Thymus (tissue), 11 donors: ENCODE measurements around the gene TTC24. TPM values are rescaled to one million over a fixed set of nuclear protein-coding genes. Genes with fewer than 3 reads are reported as not detected.
A peak's percentile ranks its signal among the peaks of the same experiment; 100 is the strongest.
"Not testable (repeated sequence)": the region's sequence is repeated elsewhere in the genome, so short reads cannot be mapped to it uniquely, and the experiment has no call there.

ENCODE experiments used
- DNase-seq, 9 donors: peaks; one replicate each; pipeline ENCODE4 v3.0.0-alpha.2; 2013; ENCODE audit warnings: low spot score in 9 of 9, low read depth in 6 of 9, missing footprints in 1 of 9
- H3K27ac ChIP-seq, 2 donors: one replicate each; pipeline ENCODE4 v1.5.1; 2013; ENCODE audit warnings: control low read depth in 1 of 2, low read depth in 1 of 2, low read length in 1 of 2, mild to moderate bottlenecking in 1 of 2, moderate library complexity in 1 of 2
- H3K27me3 ChIP-seq, 2 donors: one replicate each; pipeline ENCODE4 v1.5.1; 2013; ENCODE audit warnings: low read length in 1 of 2; ENCODE audit not compliant: control insufficient read depth in 2 of 2, insufficient read depth in 1 of 2
- H3K36me3 ChIP-seq, 2 donors: one replicate each; pipeline ENCODE4 v1.5.1; 2013; ENCODE audit warnings: low read length in 1 of 2, mild to moderate bottlenecking in 1 of 2, moderate library complexity in 1 of 2; ENCODE audit not compliant: control insufficient read depth in 2 of 2, insufficient read depth in 2 of 2
- H3K4me1 ChIP-seq, 2 donors: one replicate each; pipeline ENCODE4 v1.5.1; 2013; ENCODE audit warnings: low read length in 2 of 2; ENCODE audit not compliant: control insufficient read depth in 2 of 2, insufficient read depth in 2 of 2
- H3K4me3 ChIP-seq, 2 donors: one replicate each; pipeline ENCODE4 v1.5.1; 2013; ENCODE audit warnings: low read length in 2 of 2, control low read depth in 1 of 2, mild to moderate bottlenecking in 1 of 2
- H3K9me3 ChIP-seq, 2 donors: one replicate each; pipeline ENCODE4 v1.5.1; 2013; ENCODE audit warnings: low read length in 1 of 2, mild to moderate bottlenecking in 1 of 2; ENCODE audit not compliant: control insufficient read depth in 2 of 2, insufficient read depth in 1 of 2
- WGBS: extraction: QIAGEN DNeasy Blood & Tissue Kit; methylation state at CpG from one replicate; pipeline ENCODE4 v1.1.7; 2013; 5-methylcytosine and 5-hydroxymethylcytosine counted together
- polyA plus RNA-seq: library from polyadenylated mRNA; stranded (reverse); fragments of 200-250 nt; gene quantifications from one replicate; pipeline ENCODE4 v1.2.3, GENCODE V29; 2013
- total RNA-seq: library from RNA; stranded (reverse); fragments of 120-200 nt; gene quantifications from one replicate; pipeline ENCODE4 v1.2.4, GENCODE V29; 2013
- donor health status: healthy.

The TTC24 gene
- total and polyA plus RNA-seq, 2 donors: 12.9 to 13.4 TPM

GRCh38 chr1:156587927-156588326, 8.4 kb downstream of the TTC24 start:
- Histone ChIP-seq H3K4me1 (peaks cover 12 to 38% of the 10 kb centered on the region in 2 donors), H3K36me3 (peaks cover 21 to 29% of the 10 kb centered on the region in 2 donors)
- not testable (repeated sequence) for H3K9me3 ChIP-seq, H3K27ac ChIP-seq, H3K27me3 ChIP-seq, DNase-seq, H3K4me3 ChIP-seq
- 91% methylated on average over 8 of the region's 8 CpGs for whole genome bisulfite sequencing

GRCh38 chr1:156589546-156589945, 10.0 kb downstream of the TTC24 start:
- DNase-seq: no peak
- Histone ChIP-seq H3K9me3 (no peaks in the 10 kb centered on the region), H3K27ac (no peak overlapping the region), H3K4me3 (no peak overlapping the region), H3K36me3 (peaks cover 25 to 40% of the 10 kb centered on the region in 2 donors), H3K27me3 (no peaks in the 10 kb centered on the region), H3K4me1 (peaks cover 10 to 30% of the 10 kb centered on the region in 2 donors)
- 73% methylated on average over 5 of the region's 5 CpGs for WGBS

- Histone ChIP-seq H3K36me3 (peaks cover 21 to 39% of the 10 kb centered on the region in 2 donors), H3K9me3 (no peaks in the 10 kb centered on the region), H3K4me3 (no peak overlapping the region), H3K4me1 (peaks cover 10 to 24% of the 10 kb centered on the region in 2 donors), H3K27me3 (no peaks in the 10 kb centered on the region), H3K27ac (peak overlapping the region in 1 of 2 donors; percentile 66)
- no peak for DNase-seq
- WGBS: 92% methylated on average over 10 of the region's 10 CpGs
Observed at GRCh38 chr1:156590326-156591180, 11.0 kb downstream of the TTC24 start.

GRCh38 chr1:156591181-156591431, 11.6 kb downstream of the TTC24 start:
- peaks cover 10 to 24% of the 10 kb centered on the region in 2 donors for H3K4me1 ChIP-seq
- H3K4me3 ChIP-seq: peak overlapping the region; percentile 73 to 74
- H3K9me3 ChIP-seq: no peaks in the 10 kb centered on the region
- H3K36me3 ChIP-seq: peaks cover 16 to 39% of the 10 kb centered on the region in 2 donors
- DNase-seq: no peak
- H3K27me3 ChIP-seq: no peaks in the 10 kb centered on the region
- H3K27ac ChIP-seq: peak overlapping the region; percentile 66 to 77
- WGBS: 24% methylated on average over 6 of the region's 6 CpGs

GRCh38 chr1:156591432-156592157, 12.1 kb downstream of the TTC24 start, which contains the start of gene NAXE:
Gene NAXE (plus strand): TSS chr1:156591776. CDS start chr1:156591805, 29 bp downstream.
- H3K9me3 ChIP-seq: no peaks in the 10 kb centered on the region
- no peaks in the 10 kb centered on the region for H3K27me3 ChIP-seq
- peak within 1 kb of the TSS; percentile 77 to 84 for H3K27ac ChIP-seq
- H3K4me3 ChIP-seq: peak within 1 kb of the TSS; percentile 73 to 74
- WGBS: under 1% methylated on average over 60 of the region's 60 CpGs
- peak in 3 of 9 donors; percentile 70 to 80 (median 72) for DNase-seq
- H3K4me1 ChIP-seq: peaks cover 10 to 24% of the 10 kb centered on the region in 2 donors
- H3K36me3 ChIP-seq: peaks cover 11 to 39% of the 10 kb centered on the region in 2 donors

GRCh38 chr1:156592158-156592909, 12.8 kb downstream of the TTC24 start:
- peak overlapping the region in 1 of 2 donors; percentile 84 for H3K27ac ChIP-seq

GRCh38 chr1:156592910-156593660, 13.6 kb downstream of the TTC24 start:
- H3K27me3 ChIP-seq: no peaks in the 10 kb centered on the region
- peaks cover 20 to 50% of the 10 kb centered on the region in 2 donors for H3K36me3 ChIP-seq
- H3K4me3 ChIP-seq: no peak overlapping the region
- peak in 1 of 9 donors; percentile 68 for DNase-seq
- peak overlapping the region in 1 of 2 donors; percentile 84 for H3K27ac ChIP-seq
- 86% methylated on average over 8 of the region's 8 CpGs for WGBS
- H3K9me3 ChIP-seq: no peaks in the 10 kb centered on the region
- peaks cover 10 to 24% of the 10 kb centered on the region in 2 donors for H3K4me1 ChIP-seq

More at GRCh38 chr1:156592158-156592909, 12.8 kb downstream of the TTC24 start:
- Histone ChIP-seq H3K9me3 (no peaks in the 10 kb centered on the region), H3K36me3 (peaks cover 14 to 42% of the 10 kb centered on the region in 2 donors), H3K27me3 (no peaks in the 10 kb centered on the region), H3K4me1 (peaks cover 10 to 24% of the 10 kb centered on the region in 2 donors), H3K4me3 (peak overlapping the region; percentile 73 to 74)
- no peak for DNase-seq
- 69% methylated on average over 16 of the region's 16 CpGs for WGBS

- Histone ChIP-seq H3K4me1 (peaks cover 10 to 24% of the 10 kb centered on the region in 2 donors), H3K36me3 (peaks cover 22 to 55% of the 10 kb centered on the region in 2 donors), H3K9me3 (no peaks in the 10 kb centered on the region), H3K27me3 (no peaks in the 10 kb centered on the region), H3K4me3 (no peak overlapping the region), H3K27ac (peak overlapping the region in 1 of 2 donors; percentile 84)
- DNase-seq: no peak
- WGBS: 99% methylated on average over 8 of the region's 8 CpGs
Observed at GRCh38 chr1:156593661-156593989, 14.1 kb downstream of the TTC24 start.
